ENCODE results near the gene C1QTNF5. TPM values are rescaled to one million over a fixed set of nuclear protein-coding genes. Genes with fewer than 3 reads are reported as not detected.

Gene C1QTNF5
- total RNA-seq, 1 experiment from 2014 or later: 3.0 TPM

GRCh38 chr11:119309953-119310681 lies 30.6 kb downstream of the C1QTNF5 start (continued):
- TF ChIP-seq SP1 (CRISPR knock-in tag; conservative IDR thresholded peaks at IDR 0.05) (no peak), ZBTB21 (CRISPR knock-in tag; IDR thresholded peaks at IDR 0.05; ENCODE audit: borderline replicate concordance) (no peak), ATF2 (CRISPR knock-in tag; IDR thresholded peaks at IDR 0.05; ENCODE audit: borderline replicate concordance, low read depth) (no peak), PRRX2 (CRISPR knock-in tag; IDR thresholded peaks at IDR 0.05) (no peak), RORB (CRISPR knock-in tag; IDR thresholded peaks at IDR 0.05) (no peak), OVOL2 (CRISPR knock-in tag; IDR thresholded peaks at IDR 0.05; ENCODE audit: borderline replicate concordance) (no peak), GABPB1 (CRISPR knock-in tag; IDR thresholded peaks at IDR 0.05) (no peak), ATF3 (CRISPR knock-in tag; conservative IDR thresholded peaks at IDR 0.05) (no peak), ZNF532 (CRISPR knock-in tag; IDR thresholded peaks at IDR 0.05; ENCODE audit: borderline replicate concordance) (no peak)

GRCh38 chr11:119309411-119309810 lies 31.3 kb downstream of the C1QTNF5 start:
- ChIA-PET CTCF (interaction anchor here (1.2 to 1.4 kb wide), 3 partner anchors 12 to 113 kb away, joined by 4 to 8 read pairs (median 7); no protein-coding TSS in a partner anchor), POLR2A (interaction anchor here (0.6 kb wide), 2 partner anchors 155 to 1240 kb away, joined by 3 read pairs; no protein-coding TSS in a partner anchor)
- Mint-ChIP-seq H3K4me3 (no peak overlapping the region), H3K36me3 (peaks cover 21% of the 10 kb centered on the region), H3K4me1 (peaks cover 14% of the 10 kb centered on the region), H3K27ac (peak overlapping the region; percentile 47; the same call in 1 of the 2 replicates), H3K9me3 (no peaks in the 10 kb centered on the region), H3K27me3 (ENCODE audit: low read depth) (peaks cover 3% of the 10 kb centered on the region)
- TF ChIP-seq JUN (CRISPR knock-in tag; IDR thresholded peaks at IDR 0.05) (no peak), AR (CRISPR knock-in tag; IDR thresholded peaks at IDR 0.05) (no peak), NR2C2 (CRISPR knock-in tag; IDR thresholded peaks at IDR 0.05) (no peak), NFE2L1 (CRISPR knock-in tag; IDR thresholded peaks at IDR 0.05) (no peak), AFF4 (CRISPR knock-in tag; IDR thresholded peaks at IDR 0.05; ENCODE audit: borderline replicate concordance) (no peak)
- DNase-seq (ENCODE audit: low spot score) (no peak), ATAC-seq (no peak)

Data from WTC11 (cell line).